CD4-positive, alpha-beta T cell treated with Interleukin-1 beta for 1 hour (primary cell): ENCODE data around the gene THRAP3.
A peak's percentile ranks its signal among the peaks of the same experiment; 100 is the strongest.
"Not testable (repeated sequence)": the region's sequence is repeated elsewhere in the genome, so short reads cannot be mapped to it uniquely, and the experiment has no call there.

Experiments
- DNase-seq, 2 donors: peaks; one replicate each; pipeline ENCODE4 v3.0.0-alpha.2; 2020 to 2022

Gene THRAP3

GRCh38 chr1:36208978-36209703 is 15.1 kb upstream of the THRAP3 start:
- no peak for DNase-seq

GRCh38 chr1:36211307-36211706 is 12.9 kb upstream of the THRAP3 start:
- no peak for DNase-seq

GRCh38 chr1:36211841-36212240 is 12.4 kb upstream of the THRAP3 start:
- no peak for DNase-seq

GRCh38 chr1:36212782-36213181 is 11.5 kb upstream of the THRAP3 start:
- DNase-seq: no peak

- DNase-seq: no peak
Measured at GRCh38 chr1:36217670-36218069, 6.6 kb upstream of the THRAP3 start.

GRCh38 chr1:36221901-36222300 is 2.3 kb upstream of the THRAP3 start:
- not testable (repeated sequence) for DNase-seq

GRCh38 chr1:36222481-36223380 is 1.5 kb upstream of the THRAP3 start:
- no peak for DNase-seq

GRCh38 chr1:36223381-36223995 is 755 bp upstream of the THRAP3 start:
- DNase-seq: peak; percentile 57 to 75

- no peak for DNase-seq
Measured at GRCh38 chr1:36224537-36225282, 467 bp downstream of the THRAP3 start.

- no peak for DNase-seq
Measured at GRCh38 chr1:36225283-36225899, 1.1 kb downstream of the THRAP3 start.

- DNase-seq: not testable (repeated sequence)
Measured at GRCh38 chr1:36230279-36230678, 6.0 kb downstream of the THRAP3 start.

- DNase-seq: no peak
Measured at GRCh38 chr1:36231191-36231590, 6.9 kb downstream of the THRAP3 start.

- DNase-seq: peak in 1 of 2 donors; percentile 6
Measured at GRCh38 chr1:36232212-36233095, 8.2 kb downstream of the THRAP3 start.

- DNase-seq: no peak
Measured at GRCh38 chr1:36236302-36236701, 12.1 kb downstream of the THRAP3 start.

GRCh38 chr1:36238433-36238832 is 14.2 kb downstream of the THRAP3 start:
- DNase-seq: no peak

- no peak for DNase-seq
Measured at GRCh38 chr1:36239941-36240637, 15.8 kb downstream of the THRAP3 start.

- DNase-seq: no peak
Measured at GRCh38 chr1:36247538-36247937, 23.3 kb downstream of the THRAP3 start.

GRCh38 chr1:36248250-36248894 is 24.1 kb downstream of the THRAP3 start:
- peak in 1 of 2 donors; percentile 49 for DNase-seq

- no peak for DNase-seq
Measured at GRCh38 chr1:36251794-36252481, 27.7 kb downstream of the THRAP3 start.

- not testable (repeated sequence) for DNase-seq
Measured at GRCh38 chr1:36252482-36252824, 28.2 kb downstream of the THRAP3 start.
